HG03457 (cell line): ENCODE measurements around the gene MAP2K3.

Experiments used
- ATAC-seq: cut with Tn5 transposase; IDR thresholded peaks from one replicate; pipeline ENCODE4 v1.9.1; 2021; ENCODE audit warnings: moderate number of reproducible peaks; ENCODE audit not compliant: unreplicated experiment

MAP2K3 gene

DNA sequence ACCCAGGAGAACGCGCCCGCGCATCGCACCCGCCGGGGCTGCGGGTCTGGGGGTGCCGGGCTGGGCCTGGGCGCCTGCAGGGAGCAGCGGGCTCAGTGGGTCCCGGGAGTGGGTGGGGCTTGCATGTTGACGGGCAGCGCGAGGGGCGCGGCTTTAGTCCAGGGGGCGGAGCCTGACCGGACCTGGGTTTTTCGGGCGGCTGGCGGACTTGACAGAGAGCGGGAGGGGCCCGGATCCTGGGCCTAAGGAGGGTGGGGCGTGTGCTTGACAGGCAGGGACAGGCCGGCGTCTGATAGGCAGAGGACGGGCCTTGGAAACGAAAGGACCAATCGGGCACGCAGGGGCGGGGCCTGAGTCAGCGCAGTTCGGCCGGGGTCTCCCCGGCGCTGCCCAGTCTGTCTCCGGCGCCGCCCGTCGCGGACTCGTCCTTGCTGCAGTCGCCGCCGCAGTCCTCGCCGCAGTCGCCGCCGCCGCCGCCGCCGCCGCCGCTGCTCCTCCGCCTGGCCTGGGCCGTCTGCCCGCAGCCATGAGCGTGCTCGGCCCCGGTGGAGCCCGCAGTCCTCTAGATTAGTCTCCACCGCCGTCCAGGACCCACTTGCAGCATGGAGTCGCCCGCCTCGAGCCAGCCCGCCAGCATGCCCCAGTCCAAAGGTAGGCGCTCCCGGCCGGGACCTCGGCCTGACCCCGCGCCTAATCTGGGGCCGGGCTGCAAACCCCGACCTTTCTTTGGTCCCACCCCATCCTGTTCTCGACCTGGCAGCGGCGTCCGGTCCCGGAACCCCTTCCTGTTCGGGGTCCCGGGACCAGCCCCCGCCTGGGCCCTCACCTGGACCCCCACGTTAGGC, at the start of gene MAP2K3:
Gene MAP2K3, plus strand, starts transcription at position 393 of the 845 bp plus-strand sequence. Its CDS starts 210 bp downstream, at position 603.
- peak; percentile 68 for ATAC-seq

DNA sequence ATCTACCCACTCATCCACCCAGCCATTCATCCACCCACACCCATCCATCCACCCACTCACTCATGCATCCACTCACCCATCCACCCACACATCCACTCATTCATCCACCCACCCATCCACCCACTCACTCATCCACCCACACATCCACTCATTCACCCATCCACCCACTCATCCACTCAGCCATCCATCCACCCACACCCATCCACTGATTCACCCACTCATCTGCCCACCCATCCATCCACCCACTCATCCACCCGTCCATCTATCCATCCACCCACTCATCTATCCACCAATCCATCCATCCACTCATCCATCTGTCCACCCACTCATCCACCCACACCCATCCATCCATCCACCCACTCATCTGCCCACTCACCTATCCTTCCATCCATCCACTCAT, 48.6 kb upstream of the MAP2K3 start:
- ATAC-seq, result no peak

DNA sequence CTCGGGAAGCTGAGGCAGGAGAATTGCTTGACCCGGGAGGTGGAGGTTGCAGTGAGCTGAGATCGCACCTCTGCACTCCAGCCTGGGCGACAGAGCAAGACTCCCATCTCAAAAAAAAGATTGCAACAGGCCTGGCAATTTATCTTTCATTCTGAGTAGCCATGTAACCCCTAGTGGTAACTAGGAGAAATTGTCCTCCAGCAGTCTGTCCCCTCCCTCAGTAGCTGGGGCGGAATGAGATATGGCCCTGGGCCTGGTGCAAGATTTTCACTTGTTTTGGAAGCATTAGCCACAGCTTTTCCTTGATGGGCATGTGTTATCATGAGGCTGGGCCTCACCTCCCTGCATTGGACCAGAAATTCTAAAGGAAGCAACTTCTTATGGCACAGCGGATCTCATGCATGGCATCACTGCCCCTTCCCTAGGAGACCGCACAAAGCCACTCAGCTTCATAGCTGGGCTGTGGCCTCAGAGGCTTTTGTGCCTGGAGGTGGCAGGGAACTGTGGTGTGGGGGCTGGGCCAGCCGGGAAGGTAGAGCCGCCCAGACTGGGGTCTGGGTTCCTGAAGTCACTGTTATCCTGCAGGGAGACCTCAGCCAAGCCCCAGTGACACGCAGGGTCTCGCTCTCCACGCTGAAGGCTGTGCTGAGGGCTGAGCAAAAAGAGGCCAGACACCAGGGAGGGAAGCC, 44.7 kb upstream of the MAP2K3 start:
- ATAC-seq, result no peak

DNA sequence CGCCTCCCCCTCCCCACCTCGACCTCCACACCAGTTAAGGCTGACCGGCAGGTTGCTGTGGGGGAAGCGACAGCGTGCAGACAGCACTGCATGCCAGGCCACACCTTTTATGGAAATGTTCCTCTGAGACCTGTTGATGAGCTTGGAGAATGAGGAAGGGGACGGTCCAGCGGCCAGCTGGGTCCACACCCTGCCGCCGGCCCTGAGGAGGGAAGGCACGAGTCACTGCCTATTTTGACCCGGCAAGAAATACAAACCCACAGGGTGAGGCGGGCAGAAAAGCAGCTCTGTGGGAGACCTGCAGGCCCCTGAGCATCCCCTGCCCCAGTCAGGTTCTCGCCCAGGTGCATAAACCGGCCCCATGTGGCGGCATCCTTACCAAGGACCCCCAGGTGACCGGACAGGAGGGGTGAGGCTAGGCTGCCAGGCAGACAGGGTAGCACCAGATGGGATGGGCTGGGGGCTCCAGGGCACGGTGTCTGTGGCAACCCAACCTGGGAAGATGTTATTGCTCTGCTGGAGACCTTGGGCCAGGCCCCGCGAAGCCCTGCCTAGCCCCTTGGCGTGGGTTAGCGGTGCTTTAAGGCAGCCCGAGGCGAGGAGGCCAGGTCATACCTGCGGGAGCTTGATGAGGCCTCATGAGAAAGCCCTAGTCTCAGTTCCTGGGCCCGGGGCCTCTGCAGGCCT, 44.0 kb upstream of the MAP2K3 start:
- no peak for ATAC-seq

DNA sequence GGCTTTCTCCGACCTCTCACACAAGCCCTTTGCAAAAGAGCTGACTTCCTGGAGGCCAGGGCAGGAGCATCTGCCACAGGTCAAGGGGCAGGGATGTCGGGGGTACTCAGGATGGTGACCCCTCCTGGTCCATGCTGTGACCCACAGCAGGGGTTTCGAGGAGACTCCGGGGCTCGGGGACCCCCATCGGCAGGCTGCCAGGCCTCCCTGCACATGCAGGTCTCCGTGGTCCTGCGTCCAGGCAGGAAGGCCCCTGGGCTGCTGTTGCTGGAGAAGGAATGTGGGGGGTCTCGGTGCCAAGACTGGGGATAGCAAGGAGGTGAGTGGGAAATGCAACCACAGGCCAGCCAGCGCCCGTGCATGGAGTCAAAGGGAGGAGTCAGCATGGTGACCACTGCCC, 42.9 kb upstream of the MAP2K3 start:
- ATAC-seq, result no peak

DNA sequence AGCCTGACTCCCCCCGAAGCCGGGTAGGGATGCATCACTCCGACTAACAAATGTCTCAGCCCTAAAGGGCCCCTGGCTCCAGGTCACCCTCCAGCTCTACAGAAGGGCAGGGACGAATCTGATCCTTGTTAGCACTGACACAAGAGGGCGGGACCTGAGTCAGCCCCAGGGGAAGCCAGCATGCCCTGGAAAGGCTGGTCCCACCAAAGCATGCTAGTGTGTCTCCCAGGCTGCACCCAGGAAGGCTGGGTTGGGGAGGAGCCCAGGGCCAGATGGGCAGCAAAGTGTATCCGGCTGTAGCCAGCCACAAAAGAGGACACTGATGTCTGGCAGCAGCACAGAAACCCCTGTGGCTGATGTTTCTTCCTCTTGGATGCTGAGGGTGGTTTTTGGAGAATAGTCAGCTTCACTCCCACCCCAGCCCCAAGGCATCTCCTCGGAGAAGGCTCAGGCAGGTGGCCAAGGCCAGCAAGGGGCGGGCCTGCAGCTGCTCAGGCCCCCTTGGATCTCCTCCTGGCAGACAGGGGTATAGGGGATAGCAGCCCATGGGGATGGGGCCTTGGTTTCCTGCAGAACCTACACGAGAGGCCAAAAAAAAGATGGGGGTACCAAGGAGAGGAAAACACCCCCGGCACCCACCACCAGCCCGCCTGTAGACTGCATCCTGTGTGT, 42.3 kb upstream of the MAP2K3 start:
- ATAC-seq, result no peak

DNA sequence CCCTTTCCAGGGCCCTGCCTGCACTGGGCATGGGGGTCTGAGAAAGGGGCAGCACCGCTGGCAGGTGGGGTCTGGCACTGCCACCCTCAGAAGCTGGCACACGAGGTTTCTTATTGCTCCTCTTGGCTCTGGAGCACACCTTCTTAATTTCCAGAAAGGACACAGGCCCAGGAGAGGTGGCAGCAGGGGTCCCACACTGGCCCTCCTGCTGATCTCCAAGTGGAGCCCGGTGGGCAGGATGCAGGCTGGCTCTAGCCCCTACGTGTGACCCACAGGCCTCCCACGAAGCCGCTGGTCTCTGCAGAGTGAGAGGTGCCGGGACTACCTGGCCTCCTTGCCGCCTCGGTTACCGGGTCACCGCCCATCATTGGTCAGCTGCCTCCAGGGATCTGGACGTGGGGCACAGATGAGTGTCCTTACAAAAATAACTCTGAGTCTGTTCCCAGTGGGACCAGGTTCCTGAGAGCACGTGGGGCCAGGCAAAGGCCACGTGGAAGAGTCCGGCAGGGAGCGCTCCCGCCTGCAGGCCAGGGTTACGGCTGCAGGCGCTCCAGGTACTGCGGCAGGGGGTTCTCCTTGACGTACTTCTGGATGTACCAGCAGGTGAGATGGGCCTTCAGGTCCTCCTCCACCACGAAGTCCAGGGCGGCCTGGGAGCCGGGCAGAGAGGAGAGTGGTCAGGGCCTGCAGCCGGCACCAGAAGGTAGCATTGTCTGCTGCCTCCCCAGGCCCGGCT, 41.6 kb upstream of the MAP2K3 start:
- no peak for ATAC-seq

DNA sequence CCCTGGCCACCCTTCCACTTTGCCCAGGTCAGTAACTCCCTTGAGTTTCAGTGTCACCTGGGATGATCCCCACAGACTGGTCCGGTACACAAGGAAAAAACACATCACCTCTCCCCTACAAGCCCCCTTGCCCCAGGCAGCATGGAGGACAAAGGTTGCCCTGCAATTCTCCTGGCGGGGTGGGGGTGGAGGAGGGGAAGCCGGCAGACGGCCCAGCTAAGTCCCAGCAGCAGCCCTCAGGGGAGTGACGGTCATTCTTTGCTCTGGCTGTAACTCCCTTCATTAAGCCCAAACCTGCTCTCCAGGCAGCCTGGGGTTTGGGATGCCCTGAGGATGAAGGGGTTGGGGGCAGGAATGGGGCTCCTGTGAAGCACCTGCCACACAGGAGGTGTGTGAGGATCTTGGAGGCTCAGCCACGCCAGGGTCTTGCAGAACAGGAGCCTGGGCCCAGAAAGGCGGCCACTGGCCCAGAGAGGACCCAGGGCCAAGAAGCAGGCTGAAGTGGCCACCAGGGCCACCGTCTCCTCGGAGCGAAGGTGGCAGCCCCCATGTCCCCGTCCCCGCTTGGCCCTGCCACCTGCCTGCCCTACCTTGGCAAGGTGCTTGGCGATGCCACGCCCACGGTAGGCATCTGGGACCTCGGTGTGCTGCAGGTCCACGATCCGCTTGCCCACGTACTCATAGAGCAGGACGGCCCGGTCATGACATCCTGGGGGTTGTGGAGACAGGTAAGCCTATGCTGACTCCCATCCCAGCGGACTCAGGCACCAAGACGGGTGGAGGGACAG, 40.8 kb upstream of the MAP2K3 start:
- ATAC-seq, result no peak

- ATAC-seq, result no peak
Observed at GRCh38 chr17:21245639-21246084, 38.8 kb upstream of the MAP2K3 start.

- ATAC-seq, result no peak
Observed at GRCh38 chr17:21246698-21247097, 37.8 kb upstream of the MAP2K3 start.

DNA sequence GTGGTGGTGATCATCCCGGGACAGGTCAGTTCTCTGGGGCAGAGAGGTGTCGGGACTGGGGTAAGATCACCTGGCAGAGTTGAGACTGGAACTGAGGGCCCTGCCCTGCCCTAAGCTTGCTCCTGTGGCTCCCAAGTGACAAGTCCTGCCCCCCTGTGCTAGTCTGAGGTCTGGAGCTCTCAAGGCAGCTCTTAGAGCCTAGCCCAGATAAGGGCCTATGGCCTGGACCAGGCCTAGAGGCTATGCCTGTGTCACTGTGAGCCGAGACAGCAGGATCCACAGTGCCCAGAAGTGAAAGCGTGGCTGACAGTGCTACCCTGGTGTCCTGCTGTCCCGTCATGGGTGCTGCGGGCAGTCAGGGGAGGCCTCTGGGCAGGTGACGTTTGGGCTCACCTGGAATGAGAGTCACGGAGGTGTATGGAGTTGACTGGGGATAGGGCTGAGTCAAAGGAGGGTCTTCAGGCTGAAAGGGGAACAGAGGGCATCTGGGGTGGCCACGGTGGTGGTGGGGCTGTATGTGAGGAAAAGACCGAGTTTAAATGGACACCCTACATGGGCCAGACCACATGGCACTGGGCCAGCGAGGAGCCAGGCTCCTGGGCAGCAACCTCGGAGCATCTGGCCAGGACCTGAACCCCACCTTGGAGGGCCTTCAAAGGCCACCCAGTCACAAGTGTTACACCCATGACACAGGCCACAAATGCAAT, 36.8 kb upstream of the MAP2K3 start:
- no peak for ATAC-seq

DNA sequence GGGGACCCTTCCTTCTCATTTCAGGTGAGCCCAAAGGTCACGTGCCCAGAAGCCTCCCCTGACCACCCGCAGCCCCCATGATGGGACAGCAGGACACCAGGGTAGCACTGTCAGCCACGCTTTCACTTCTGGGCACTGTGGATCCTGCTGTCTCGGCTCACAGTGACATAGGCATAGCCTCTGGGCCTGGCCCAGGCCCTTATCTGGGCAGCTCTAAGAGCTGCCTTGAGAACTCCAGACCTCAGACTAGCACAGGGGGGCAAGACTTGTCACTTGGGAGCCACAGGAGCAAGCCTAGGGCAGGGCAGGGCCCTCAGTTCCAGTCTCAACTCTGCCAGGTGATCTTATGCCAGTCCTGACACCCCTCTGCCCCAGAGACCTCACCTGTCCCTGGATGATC, 36.0 kb upstream of the MAP2K3 start:
- no peak for ATAC-seq

DNA sequence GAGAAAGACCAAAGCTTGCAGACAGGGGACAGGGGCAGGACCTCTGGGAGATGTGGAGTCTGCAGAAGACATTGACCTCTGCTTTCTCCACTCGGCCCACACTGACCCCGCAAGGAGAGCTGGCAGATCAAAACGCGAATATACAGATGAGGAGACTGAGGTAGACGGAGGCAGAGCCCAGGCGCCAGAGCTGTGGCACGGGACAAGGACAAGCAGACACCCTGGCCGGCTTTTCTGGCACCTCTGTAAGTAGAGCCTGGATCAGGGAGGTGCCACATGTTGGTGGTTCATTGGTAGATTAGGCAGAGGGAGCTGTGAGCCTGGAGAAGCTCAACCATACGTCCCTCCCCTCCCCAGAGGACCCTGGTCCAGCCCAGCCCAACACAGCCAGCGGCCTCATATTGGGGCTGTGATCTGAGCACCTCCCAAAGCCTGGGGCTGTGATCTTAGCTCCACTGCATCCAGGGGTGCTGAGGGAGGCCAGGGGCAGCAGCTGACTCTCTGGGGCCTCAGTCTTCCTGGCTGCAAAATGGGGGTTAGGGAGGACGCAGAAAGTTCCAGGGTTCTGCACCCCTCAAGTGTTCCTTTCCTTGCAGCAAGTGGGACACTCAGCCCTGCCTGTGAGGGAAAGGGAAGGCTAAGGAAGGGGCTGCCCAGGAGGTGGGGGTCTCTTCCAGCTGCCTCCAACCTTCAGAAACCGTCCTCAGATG, 35.3 kb upstream of the MAP2K3 start:
- no peak for ATAC-seq

- no peak for ATAC-seq
Observed at GRCh38 chr17:21249920-21250703, 34.4 kb upstream of the MAP2K3 start.

GRCh38 chr17:21250854-21251253, 33.7 kb upstream of the MAP2K3 start:
- no peak for ATAC-seq

GRCh38 chr17:21251337-21252010, 33.0 kb upstream of the MAP2K3 start:
- no peak for ATAC-seq

DNA sequence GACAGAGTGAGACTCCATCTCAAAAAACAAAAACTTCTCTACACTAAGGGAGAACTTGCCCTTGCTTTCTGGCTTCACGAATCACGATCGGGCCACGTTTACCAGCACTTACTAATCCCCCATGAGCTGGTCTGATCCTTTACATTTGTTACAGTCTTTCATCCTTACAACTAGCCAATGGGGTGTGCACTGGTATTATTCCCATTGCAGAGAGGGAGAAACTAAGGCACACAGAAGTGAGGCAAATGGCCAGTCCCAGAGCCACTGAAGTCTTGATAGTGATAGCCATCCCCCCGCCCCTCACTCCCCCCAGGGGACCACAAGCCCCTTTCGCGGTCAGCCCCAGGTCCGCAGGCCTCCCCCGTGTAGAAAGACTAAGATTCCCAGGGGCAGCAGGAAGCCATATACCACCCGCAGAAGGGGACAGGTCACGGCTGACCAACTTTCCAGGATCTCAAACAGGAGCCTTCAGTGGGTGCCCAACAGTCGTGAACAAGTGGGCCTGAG, 32.2 kb upstream of the MAP2K3 start:
- ATAC-seq, result no peak
